ENCODE data around the gene TRPM3.

TRPM3 gene

GRCh38 chr9:70519912-70520724 lies 601.3 kb downstream of the TRPM3 start:
- no peak for DNase-seq (ENCODE audit: low read depth in 2 of 2)

- no peak for DNase-seq (ENCODE audit: low read depth in 2 of 2)
These were observed 603.4 kb downstream of the TRPM3 start for GRCh38 chr9:70517926-70518610.

- DNase-seq (ENCODE audit: low read depth in 2 of 2), result no peak
These were observed 607.1 kb downstream of the TRPM3 start for GRCh38 chr9:70514273-70514672.

GRCh38 chr9:70511858-70512257 lies 609.6 kb downstream of the TRPM3 start:
- DNase-seq (ENCODE audit: low read depth in 2 of 2), result no peak

GRCh38 chr9:70510157-70510770 lies 611.2 kb downstream of the TRPM3 start:
- peak in 1 of 2 donors; percentile 40 for DNase-seq (ENCODE audit: low read depth in 2 of 2)

GRCh38 chr9:70506159-70506558 lies 615.3 kb downstream of the TRPM3 start:
- no peak for DNase-seq (ENCODE audit: low read depth in 2 of 2)

- no peak for DNase-seq (ENCODE audit: low read depth in 2 of 2)
These were observed 616.6 kb downstream of the TRPM3 start for GRCh38 chr9:70504834-70505233.

GRCh38 chr9:70502690-70503089 lies 618.7 kb downstream of the TRPM3 start:
- no peak for DNase-seq (ENCODE audit: low read depth in 2 of 2)

- no peak for DNase-seq (ENCODE audit: low read depth in 2 of 2)
These were observed 620.6 kb downstream of the TRPM3 start for GRCh38 chr9:70500793-70501192.

- DNase-seq (ENCODE audit: low read depth in 2 of 2), result no peak
These were observed 621.8 kb downstream of the TRPM3 start for GRCh38 chr9:70499621-70500020.

- DNase-seq (ENCODE audit: low read depth in 2 of 2), result no peak
These were observed 622.6 kb downstream of the TRPM3 start for GRCh38 chr9:70498866-70499265.

GRCh38 chr9:70496244-70496643 lies 625.2 kb downstream of the TRPM3 start:
- DNase-seq (ENCODE audit: low read depth in 2 of 2), result no peak

- DNase-seq (ENCODE audit: low read depth in 2 of 2), result no peak
These were observed 625.9 kb downstream of the TRPM3 start for GRCh38 chr9:70495514-70495913.

GRCh38 chr9:70494221-70494620 lies 627.2 kb downstream of the TRPM3 start:
- DNase-seq (ENCODE audit: low read depth in 2 of 2), result no peak

GRCh38 chr9:70493029-70493428 lies 628.4 kb downstream of the TRPM3 start:
- DNase-seq (ENCODE audit: low read depth in 2 of 2), result no peak

- DNase-seq (ENCODE audit: low read depth in 2 of 2), result no peak
These were observed 629.1 kb downstream of the TRPM3 start for GRCh38 chr9:70492319-70492777.

GRCh38 chr9:70491426-70492318 lies 629.7 kb downstream of the TRPM3 start:
- DNase-seq (ENCODE audit: low read depth in 2 of 2), result no peak

- DNase-seq (ENCODE audit: low read depth in 2 of 2), result no peak
These were observed 630.9 kb downstream of the TRPM3 start for GRCh38 chr9:70490478-70490877.

- no peak for DNase-seq (ENCODE audit: low read depth in 2 of 2)
These were observed 632.7 kb downstream of the TRPM3 start for GRCh38 chr9:70488793-70489105.

GRCh38 chr9:70488098-70488792 lies 633.2 kb downstream of the TRPM3 start:
- DNase-seq (ENCODE audit: low read depth in 2 of 2), result no peak

- DNase-seq (ENCODE audit: low read depth in 2 of 2), result no peak
These were observed 635.3 kb downstream of the TRPM3 start for GRCh38 chr9:70486127-70486526.

All from stimulated activated CD4-positive, alpha-beta T cell treated with anti-CD3 and anti-CD28 coated beads, Interleukin-15, amount 100 ng/mL, for 48 hours (primary cell).